GM19467 (cell line): ENCODE measurements around the gene FBXO10.
"Not testable (repeated sequence)": the region's sequence is repeated elsewhere in the genome, so short reads cannot be mapped to it uniquely, and the experiment has no call there.

ENCODE experiments used
- ATAC-seq: cut with Tn5 transposase; IDR thresholded peaks from one replicate; pipeline ENCODE4 v1.9.1; 2021; ENCODE audit warnings: mild to moderate bottlenecking, moderate library complexity; ENCODE audit not compliant: unreplicated experiment

The FBXO10 gene

DNA sequence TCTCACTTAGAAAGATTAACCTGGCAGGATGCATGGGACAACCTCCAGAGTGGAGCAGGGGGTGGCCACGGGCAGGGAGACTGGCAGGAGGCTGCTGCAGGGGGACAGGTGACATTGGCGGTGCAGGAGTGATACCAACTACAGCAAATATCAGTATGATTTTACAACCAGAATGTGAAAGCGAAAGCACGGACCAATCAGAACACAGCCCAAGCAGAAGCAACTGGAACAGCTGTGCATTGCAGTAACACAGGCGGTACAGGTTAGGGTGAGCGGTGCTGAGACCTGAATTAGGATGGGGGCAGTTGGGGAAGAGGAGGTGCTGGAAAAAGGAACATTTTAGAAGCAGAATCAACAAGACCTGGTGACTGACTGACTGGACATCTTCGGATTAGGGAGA is 61.2 kb downstream of the FBXO10 start:
- ATAC-seq: no peak

GRCh38 chr9:37514415-37514814 is 61.8 kb downstream of the FBXO10 start:
- ATAC-seq: not testable (repeated sequence)

GRCh38 chr9:37512437-37512836 is 63.7 kb downstream of the FBXO10 start:
- no peak for ATAC-seq

DNA sequence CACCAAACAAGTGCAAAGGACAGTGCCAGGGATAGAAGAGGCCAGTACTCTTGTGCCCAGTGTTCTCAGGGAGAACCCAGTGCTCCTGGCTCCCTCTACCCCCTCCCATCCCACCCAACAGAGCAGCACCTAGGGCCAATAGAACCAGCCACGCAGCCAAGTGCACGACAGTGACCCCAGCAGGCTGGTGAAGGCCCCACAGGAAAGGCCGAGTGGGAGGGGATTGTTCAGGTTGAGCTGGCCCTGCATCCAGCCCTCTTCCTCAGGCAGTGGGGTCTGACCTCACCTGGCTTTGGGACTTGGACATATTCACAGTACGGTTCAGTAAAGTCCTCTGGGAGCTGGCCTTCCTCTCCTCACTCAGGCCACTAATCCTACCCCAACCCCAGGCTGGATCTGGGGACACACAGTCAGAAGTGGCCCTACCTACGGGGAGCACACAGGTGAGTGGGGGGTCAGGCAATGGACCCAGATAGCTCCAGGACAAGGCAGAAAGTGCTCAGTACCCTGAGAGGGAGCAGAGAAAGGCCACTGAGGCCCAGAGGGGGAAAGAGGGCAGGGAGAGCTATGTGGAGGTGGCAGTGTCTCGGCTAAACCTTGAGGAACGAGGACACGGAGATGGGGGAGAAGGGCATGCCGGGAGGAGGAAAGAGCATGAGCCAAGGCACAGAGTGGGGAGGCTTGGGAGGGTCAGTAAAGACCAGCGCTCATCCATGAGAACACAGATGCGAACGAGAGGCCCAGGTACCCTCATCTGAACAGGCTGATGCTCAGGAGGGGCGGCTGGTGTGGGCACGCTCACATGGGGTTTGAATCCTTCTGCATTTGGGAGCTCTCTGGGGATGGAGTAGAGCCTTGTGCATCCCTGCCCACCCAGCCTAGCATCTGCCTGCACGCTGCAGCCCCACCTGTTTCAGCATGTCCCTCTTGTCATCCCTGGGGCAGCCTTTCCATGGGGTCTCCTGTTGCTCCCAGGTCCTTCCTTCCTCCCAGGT is 64.9 kb downstream of the FBXO10 start:
- no peak for ATAC-seq

- not testable (repeated sequence) for ATAC-seq
Measured at GRCh38 chr9:37510053-37510452, 66.1 kb downstream of the FBXO10 start.

DNA sequence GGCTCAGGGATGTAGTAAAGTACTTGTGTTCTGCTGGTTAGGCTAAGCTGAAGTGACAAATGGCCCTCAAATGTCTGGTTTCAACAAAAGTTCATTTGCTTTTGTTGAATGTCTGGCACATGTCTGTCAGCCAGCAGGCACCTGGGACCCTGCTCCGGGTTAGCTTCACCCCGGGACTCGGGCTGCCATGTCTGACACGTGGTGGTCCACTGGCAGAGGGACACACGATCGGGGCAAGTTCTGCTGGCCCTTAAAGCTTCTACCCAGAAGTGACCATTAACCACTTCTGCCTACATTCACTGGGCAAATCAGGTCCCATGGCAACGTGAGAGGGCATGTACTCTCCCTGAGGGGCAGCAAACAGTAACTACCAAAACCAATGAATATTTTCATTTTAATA is 66.6 kb downstream of the FBXO10 start:
- ATAC-seq: no peak

GRCh38 chr9:37508834-37509206 is 67.4 kb downstream of the FBXO10 start:
- ATAC-seq: no peak

- ATAC-seq: no peak
Measured at GRCh38 chr9:37508135-37508833, 67.9 kb downstream of the FBXO10 start.

- ATAC-seq: no peak
Measured at GRCh38 chr9:37507566-37508134, 68.5 kb downstream of the FBXO10 start.

DNA sequence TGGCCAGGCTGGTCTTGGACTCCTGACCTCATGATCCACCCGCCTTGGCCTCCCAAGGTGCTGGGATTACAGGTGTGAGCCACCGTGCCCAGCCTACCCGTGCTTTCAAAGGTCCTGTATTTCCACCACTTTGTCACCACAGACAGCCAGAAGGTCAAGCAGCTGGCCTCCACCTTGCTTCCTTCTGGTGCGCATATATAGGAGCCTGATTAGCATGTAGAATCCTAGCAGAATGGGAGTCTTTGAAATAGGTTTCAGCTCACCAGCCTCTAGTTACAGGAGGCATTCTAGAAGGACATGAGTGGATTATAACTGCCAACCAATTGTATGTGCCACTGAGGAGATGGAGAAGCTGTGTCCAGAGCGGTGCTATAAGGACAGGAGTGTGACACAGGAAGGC is 71.6 kb downstream of the FBXO10 start:
- no peak for ATAC-seq

- ATAC-seq: no peak
Measured at GRCh38 chr9:37503736-37504135, 72.4 kb downstream of the FBXO10 start.

- ATAC-seq: no peak
Measured at GRCh38 chr9:37501957-37502596, 74.1 kb downstream of the FBXO10 start.

- ATAC-seq: no peak
Measured at GRCh38 chr9:37499297-37499696, 76.9 kb downstream of the FBXO10 start.

GRCh38 chr9:37498457-37498856 is 77.7 kb downstream of the FBXO10 start:
- ATAC-seq: no peak

- no peak for ATAC-seq
Measured at GRCh38 chr9:37497320-37497719, 78.9 kb downstream of the FBXO10 start.

- ATAC-seq: no peak
Measured at GRCh38 chr9:37496020-37496419, 80.2 kb downstream of the FBXO10 start.

DNA sequence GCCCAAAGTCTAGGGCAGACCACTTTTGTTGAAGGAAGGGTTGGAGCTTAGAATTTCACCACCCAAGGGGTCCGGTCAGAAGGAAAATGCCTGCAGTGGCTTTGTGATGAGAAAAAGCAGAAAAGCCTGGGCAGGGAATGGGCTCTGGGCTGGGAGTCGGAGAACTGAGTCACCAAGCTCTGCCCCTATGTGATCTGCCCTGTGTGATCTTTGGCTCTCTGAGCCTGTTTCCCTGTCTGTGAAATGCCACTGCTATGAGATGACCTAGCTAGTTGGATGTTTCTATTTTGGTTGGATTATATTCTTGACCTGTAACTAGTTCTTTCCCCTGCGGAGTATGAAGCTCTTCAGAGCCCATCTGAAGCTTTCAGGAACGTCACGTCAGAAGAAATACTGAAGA is 80.6 kb downstream of the FBXO10 start:
- no peak for ATAC-seq

DNA sequence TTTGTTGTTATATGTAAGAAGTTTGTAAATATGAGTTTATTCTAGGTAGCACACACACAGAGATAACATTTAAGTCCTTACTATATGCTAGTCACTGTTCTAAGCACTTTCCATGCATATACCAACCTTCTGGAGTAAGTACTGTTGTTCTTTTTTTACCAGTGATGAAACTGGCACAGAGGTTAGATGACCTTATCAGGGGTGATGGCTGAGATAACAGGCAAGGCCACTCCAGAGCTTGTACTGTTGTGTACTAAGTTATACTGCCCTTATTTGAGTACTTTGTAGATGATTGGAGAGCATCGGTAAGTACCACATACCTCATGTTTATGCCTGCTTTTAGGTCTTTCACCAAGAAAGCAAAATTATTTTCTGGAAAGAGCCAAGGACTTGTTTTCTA is 84.2 kb downstream of the FBXO10 start:
- ATAC-seq: no peak

GRCh38 chr9:37486616-37487548 is 89.3 kb downstream of the FBXO10 start:
- no peak for ATAC-seq

DNA sequence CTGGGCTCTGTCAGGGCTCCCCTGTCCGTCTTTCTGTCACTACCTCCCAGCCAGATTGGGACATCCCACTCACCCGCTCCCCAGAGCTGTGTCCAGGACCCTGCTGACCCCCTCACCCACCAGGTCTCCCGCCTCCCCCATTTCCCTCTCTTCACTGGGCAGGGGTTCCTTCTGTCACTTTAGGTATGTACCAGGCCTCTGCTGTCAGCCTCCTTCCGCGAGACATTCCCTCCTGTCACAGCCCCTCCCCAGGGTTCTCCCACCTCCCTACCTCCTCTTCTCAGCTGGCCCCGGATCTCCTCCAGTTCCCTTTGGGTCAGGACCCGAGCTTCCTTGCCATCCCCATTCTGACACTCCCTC is 89.9 kb downstream of the FBXO10 start:
- no peak for ATAC-seq
